HG03521 (cell line): ENCODE data around the gene LANCL2.
"Not testable (repeated sequence)": the region's sequence is repeated elsewhere in the genome, so short reads cannot be mapped to it uniquely, and the experiment has no call there.

Experiments
- ATAC-seq: cut with Tn5 transposase; IDR thresholded peaks from one replicate; pipeline ENCODE4 v1.9.1; 2021; ENCODE audit warnings: mild to moderate bottlenecking, moderate library complexity; ENCODE audit not compliant: unreplicated experiment

Gene LANCL2, protein sequence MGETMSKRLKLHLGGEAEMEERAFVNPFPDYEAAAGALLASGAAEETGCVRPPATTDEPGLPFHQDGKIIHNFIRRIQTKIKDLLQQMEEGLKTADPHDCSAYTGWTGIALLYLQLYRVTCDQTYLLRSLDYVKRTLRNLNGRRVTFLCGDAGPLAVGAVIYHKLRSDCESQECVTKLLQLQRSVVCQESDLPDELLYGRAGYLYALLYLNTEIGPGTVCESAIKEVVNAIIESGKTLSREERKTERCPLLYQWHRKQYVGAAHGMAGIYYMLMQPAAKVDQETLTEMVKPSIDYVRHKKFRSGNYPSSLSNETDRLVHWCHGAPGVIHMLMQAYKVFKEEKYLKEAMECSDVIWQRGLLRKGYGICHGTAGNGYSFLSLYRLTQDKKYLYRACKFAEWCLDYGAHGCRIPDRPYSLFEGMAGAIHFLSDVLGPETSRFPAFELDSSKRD

DNA sequence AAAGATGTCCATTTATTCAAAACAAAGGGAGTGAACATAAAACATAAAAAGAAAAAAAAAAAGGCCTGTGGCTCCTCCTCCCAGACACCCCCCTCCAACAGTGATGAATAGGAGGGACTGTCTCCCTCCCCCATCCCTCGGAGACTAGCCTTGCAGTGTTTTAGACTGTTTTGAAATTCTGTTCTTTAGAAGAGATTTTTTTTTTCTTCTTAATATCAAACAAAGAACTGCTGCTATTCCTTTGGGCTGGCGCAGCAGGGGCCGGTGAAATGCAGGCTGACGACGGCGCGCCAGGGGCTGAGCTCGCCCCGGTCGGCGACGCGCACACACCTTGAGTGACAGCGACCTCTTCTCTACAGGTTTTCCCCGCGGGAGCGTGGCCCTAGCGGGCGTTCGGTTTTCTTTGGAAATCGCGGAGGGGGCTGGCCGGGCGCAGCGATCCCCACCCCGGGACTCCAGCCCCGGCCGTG, at the start of gene LANCL2:
Gene LANCL2, plus strand, starts transcription at position 133 of the 470 bp plus-strand sequence. CDS start 689 bp downstream, outside the sequence.
- peak; percentile 28 for ATAC-seq

DNA sequence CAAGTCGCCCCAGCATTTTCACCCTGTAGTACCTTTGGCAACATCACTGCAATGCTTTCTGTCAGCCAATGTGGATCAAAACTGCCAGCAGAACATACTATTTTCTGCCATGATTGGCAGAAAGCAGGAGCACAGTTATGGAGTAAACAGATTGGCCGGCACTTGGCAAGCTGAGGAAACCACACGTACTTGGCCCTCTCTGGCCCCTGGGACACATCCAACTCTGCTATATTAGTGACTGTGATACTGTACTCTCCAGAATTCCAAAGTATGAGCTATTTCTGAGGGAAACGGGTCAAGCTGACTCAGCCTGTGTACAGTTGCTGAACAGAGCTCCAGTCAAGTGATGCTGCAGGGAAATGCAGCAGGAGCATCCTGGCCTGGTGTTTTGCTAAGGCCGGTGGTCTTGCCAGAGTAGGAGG, 39.8 kb upstream of the LANCL2 start:
- ATAC-seq: no peak

DNA sequence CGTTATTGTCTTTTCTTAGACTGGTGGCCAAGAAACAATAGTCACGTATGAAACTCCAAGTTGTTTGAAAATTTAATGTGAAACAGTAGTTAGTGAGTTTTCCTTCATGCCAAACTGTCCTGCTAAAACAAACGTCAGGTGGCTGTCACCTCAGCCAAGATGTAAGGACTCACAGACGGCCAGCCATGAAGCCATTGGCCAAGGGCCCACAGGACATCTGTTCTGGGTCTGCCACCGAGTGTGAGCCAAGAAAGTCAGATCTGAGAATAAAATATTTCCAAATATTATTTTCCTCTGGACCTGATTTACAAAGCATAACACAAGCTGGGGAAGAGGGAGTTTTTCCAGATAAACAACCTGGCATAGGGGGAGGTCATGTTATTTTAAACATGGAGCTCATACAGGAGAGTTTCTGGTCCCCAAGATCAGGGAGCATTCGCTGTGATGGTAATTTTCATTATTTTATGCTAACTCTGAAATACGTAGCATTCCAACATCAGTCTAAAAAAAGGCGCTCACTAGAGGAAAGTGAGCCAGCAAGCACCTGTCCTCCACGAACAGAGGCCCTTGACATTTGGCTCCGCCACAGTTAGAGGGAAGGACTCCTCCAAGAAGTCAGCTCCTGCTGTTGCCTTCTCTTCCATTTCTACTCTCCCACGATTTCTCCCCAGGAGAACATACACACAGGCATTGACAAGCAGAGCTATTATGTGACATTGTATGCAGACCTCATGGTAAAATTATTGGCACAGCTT, 38.9 kb upstream of the LANCL2 start:
- no peak for ATAC-seq

DNA sequence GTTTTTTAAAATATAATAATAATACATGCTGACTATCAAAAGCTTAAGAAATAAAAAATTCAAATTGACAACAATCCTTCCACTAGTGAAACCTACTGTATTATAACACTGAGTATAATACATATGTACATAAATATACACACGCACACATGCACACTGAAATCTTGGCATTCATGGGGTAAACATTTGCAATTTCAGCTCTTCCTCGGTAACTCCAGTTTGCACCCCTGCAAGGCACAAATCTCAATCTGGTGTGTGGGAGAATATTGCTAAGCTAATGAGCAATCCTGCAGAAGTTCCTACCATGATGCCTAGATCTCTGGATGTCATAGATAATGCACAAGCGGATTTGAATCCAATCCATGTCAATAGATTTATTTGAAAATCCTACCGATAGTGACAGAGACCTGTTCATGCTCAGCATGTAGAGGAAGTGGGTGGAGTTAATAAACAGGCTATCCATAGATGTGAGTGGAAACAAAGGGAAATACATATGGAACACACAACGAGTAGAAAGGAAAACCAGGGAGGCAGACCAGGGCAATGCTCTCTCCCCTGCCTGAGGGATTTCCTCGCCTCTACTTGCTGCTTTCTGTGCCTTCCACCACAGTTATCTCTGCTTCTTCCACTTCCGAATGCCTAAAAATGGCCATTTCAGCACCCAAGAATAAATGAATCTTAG, 38.1 kb upstream of the LANCL2 start:
- ATAC-seq: no peak

DNA sequence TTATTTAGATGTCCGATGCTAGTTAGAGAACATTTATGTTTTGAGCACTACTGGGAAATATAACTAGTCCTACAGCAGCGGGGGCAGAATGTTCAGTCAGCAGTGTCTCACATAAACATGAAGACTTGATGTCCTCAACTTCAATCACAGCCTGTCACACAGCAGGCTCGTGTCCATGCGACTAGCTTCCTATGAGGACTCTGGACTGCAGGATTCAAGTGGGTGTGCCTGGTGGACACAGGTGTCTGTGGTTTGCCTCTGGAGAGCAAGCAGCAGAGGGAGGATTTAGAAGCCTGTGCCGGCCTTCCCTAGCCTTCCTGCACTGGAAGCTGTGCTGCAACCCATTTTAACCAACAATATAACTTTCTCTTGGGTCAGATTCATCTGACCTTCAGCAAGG, 30.0 kb upstream of the LANCL2 start:
- no peak for ATAC-seq

DNA sequence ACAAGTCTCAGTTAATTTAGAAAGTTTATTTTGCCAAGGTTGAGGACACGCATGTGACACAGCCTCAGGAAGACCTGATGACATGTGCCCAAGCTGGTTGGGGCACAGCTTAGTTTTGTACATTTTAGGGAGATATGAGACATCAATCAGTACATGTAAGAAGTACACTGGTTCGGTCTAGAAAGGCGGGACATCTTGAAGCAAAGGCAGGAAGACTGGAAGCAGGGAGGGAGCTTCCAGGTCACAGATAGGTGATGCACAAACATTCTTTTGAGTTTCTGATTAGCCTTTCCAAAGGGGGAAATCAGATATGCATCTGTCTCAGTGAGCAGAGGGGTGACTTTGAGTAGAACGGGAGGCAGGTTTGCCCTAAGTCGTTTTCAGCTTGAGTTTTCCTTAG, 29.4 kb upstream of the LANCL2 start:
- ATAC-seq: no peak

DNA sequence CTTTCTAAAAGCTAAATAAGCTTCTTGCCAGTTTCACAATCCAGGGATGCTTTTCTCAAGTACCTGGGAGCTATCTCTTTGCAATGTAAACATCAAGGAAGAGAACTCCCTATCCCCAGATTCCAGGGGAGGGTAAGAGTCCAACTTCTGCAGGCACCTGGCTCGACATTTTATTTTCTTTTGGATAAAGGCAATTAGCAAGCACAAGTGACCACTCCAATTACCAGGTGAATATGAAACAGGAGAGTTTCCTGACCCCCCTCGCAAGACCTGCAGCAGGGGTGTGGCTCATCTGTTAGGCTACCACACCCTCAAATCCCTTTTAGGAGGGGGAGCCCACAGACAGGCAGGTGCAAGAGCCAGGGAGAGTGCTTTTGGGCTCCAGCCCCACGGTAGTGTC, 28.6 kb upstream of the LANCL2 start:
- ATAC-seq: no peak

DNA sequence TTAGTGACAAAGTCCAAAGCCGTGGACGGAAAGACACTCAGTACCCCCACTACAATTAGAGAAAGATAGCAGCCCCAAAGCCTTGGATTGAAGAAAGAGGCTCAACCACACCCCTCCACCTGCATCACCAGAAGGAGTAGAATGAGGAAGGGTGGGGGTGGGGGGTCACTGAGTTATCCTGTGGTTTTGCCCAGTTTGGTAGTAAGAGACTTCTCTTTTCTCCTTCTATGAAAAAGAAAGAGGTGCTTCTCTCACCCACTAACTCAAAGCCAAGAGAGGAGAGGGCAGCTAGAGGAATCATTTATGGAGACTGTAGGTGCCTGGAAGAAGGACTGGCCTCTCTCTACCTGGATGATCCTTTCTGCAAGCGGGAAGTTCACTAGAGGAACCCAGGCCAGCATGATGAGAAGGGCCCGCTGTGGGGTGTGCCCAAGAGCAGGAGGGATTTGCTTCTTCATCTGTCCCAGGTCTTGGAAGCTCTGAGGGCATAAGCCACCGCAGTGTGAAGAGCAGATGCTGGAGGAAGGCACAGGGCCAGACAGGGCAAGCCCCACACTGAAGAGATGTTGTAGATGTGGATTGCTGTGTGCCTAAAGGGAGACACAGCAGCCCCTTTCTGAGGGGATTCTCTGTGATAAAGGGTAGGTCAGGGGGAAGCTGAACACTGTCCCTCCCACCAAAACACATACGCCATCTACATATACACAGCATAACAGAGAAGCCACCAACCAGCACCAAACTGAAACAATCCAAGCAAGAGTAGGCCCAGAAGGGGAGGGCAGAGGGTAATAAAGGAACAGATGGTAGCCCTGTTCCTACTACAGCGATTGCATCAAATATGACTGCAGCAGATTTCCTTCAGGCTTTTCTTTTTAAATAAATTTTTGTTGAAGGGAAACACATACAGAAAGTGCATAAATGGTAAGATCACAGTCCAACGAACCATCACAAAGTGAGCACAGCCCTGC, 25.8 kb upstream of the LANCL2 start:
- ATAC-seq: no peak

DNA sequence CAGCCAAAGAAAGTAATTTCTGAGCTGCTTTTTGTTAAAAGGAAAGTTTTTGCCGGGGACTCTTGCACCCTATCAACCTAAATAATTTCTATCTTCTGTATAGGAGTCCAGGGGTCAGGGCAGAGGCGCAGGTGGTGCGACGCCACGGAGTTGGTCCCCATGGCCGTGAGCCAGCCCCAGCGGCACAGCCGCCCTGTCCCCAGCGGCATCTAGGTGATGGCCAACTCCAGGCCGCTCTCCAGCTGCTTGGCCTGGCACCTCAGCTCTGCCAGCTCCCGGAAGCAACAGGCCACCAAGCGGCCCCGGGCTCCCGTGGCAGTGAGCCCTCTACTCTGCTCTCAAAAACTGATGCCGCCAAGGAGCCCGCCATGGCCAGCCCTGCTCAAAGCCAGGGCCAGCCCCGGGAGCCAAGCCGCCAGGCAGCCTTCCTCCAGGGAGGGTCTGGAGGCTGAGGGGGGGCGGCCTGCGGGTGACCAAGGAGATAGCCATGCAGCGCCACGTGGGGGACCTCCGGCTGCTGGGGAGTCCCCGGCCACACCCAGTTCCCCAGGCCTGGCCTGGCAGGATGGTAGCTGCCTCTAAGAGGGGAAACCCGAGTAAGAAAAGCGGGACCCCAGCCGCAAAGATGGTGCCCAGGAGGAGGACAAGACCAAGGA, 22.8 kb upstream of the LANCL2 start:
- ATAC-seq: no peak

DNA sequence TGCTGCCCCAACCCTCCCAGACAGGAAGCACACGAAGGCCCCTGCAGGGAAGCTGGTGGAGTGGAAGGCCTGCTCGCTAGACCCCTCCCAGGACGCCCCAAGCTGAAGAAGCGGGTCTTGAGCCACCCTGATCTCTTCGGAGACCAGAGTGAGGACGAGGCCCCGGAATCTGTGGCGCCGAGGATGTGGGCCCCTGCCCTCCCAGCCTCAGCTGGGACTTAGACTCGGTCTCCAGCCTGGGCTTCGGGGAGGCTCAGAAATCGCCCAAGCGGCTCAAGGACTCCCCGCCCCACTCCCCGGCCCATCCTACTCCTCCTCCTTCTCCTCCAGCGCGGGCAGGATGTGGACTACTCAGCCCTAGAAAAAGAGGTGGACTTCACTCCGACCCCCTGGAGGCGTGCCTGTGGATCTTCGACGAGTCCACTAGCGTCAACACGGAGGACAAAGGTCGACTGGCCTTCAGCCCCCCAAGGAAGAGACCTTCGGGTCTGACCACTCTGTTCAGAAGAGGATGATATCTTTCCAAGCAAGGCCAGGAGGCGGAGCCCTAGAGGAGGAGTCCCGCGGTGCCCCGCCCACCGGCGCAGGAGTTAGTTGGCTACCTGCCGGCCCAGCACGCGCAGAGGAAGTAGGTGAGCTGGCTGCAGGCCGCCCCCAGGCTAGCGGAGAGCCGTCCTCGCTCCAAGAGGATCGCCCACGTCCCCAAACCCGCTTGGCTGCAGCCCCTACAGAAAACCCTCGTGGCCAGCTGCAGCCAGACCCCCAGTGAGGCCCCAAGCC, 21.9 kb upstream of the LANCL2 start:
- no peak for ATAC-seq

DNA sequence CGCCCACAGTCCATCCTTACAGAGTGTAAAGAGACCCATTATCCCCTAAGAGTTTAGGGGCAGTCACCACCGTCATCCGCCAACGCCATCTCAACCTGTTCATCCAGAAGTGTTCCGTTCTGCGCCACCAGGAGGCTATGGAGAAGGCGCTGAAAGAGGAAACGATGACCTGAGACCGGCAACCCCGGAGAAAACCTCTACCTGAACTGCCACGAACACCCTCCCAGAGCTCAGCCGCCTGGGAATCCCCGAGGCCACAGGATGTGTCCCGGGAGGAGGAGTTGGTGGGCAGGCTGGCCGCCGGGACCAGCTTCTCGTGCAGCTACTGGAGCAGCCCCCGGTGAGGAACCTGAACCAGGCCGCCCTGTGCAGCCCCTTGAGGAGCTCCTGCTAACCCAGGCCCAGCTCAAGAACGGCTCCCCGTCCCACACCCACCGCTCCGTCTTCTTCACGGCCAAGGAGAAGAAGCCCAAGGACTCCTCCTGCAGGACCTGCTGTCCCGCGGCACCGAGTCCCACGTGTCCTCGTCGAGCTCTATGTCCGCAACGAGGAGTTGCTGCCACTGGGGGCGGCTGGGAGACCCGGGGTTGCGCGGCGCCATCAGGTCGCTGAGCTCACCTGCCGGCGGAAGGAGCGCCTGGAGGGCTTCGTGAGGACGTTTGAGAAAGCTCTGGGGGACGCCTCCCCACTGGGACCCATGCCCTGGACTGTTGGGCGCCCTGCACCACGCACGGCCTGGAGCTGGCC, 21.1 kb upstream of the LANCL2 start:
- ATAC-seq: no peak

DNA sequence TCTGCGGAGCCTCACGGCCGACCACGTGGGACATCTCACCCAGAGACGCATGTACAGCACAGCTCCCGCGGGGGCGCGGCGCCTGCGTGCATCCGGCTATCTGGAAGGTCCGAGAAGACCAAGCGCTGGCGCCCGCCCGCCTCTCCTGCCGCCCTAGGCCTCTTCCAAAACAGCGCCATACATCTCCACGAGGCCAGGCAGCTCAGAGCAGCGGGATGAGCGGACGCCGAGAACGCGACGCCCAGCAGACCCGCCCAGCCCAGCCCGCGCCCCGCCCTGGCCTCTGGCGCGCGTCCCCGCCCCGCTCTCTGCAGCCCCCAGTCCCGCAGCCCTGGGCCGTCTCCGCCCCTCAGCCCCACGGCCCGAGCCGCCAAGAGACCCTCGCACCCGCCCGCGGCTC, 20.3 kb upstream of the LANCL2 start:
- ATAC-seq: no peak

DNA sequence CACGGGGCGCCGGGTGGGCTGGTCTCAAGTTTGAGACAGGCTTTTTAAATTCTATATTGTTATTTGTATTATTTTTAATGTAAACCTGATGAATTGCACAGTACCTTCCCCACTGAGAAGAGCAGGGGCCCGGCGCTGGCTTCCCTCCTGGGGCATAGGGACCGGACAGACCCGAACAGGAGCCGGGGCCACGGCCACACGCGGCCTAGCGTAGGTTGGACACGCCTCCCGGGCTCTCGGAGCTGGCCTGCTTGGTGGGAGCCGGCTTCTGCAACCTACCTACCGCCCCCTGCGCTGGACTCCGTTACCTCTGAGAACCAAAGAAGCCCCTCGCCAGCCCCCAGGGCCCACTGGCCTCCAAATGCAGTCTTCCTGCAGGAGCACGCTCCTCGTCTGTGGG, 19.8 kb upstream of the LANCL2 start:
- ATAC-seq: no peak

DNA sequence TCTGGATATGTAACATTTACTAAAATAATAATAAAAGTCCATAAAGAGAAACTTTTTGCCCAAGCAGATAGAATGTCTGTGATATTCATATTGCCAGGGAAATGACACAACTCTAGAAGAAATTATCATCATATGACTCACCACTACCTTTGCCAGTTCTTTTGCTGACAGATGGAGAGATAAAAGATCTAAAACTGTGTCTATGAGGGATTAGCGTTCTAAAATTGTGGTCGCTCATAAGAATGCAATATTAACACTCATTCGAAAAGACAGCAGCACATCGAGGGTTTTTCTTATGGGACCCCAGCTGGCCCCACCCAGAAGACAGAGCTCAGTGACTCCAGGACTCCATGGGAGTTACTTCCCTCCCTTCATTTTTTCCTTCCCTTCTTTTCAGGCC, 16.6 kb upstream of the LANCL2 start:
- no peak for ATAC-seq

DNA sequence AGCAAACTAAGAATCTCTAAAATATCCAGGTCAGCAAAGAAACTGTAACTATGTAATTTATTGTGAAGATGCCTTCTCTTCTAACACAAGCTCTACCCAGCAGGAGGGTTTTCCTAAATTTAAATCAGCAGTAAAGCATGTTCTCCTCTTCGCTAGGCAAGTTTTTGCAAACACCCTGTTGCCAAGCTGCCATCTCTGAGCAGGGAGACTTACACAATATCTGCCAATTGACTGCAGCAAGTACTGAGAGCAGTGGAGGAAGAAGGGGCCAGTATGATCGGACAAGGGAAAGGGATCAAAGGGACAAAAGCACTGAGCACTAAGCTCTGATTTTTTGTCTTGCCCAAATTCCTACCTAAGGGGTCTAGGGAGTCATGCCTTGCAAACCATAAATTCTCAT, 16.0 kb upstream of the LANCL2 start:
- no peak for ATAC-seq

DNA sequence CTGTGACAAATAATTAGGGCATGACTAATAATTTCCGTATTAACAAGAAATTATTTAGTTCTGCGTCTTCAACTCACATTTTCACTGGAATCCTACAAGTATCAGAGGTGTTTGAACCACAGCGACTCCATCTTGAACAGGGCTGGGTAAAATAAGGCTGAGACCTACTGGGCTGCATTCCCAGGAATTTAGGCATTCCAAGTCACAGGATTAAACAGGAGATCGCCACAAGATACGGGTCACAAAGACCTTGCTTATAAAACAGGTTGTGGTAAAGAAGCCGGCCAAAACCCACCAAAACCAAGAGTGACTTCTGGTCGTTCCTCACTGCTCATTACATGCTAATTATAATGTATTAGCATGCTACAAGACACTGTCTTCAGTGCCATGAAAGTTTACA, 14.9 kb upstream of the LANCL2 start:
- ATAC-seq: no peak

DNA sequence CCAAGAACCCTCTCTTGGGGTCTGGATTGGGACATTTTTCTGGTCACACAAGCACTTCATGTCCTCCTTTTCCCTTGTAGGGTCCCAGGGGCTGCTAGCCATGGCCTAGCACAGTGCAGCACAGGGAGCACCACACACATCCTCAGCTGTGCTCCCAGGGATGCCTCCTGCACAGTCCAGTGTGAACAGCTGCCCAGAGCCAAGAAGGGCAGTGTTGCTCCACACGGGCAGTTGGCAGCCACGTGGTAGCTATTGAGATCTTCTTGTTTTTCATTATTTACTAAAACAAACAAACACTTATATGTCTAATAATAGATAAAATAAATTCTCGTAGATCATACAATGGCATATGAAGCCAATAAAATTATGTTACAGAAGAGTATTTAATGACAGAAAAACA, 13.9 kb upstream of the LANCL2 start:
- no peak for ATAC-seq

DNA sequence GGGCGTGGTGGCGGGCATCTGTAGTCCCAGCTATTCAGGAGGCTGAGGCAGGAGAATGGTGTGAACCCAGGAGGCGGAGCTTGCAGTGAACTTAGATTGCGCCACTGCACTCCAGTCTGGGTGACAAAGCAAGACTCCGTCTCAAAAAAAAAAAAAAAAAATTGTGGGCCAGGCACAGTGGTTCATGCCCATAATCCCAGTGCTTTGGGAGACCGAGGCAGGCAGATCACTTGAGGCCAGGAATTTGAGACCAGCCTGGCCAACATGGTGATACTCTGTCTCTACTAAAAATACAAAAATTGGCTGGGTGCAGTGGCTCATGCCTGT, 12.2 kb upstream of the LANCL2 start:
- not testable (repeated sequence) for ATAC-seq

DNA sequence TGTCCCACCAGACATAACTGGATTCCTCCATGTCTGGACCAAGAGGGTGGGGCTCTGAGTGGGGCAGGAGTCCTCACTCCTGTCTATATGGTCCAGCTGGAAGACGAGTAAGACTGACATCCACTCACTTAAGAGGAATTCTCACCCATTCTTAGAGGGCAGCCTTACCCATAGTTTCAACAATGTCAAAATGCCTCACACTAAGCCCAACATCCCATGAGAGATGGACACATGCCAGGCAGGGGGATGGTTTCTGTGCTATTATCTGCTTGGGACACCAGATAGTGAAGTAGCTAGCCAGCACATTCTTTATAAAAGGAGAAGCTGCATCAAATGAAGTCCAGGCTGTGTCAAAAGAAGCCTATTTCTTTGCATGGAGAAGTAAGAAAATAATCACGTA, 4.7 kb upstream of the LANCL2 start:
- ATAC-seq: no peak
